ENCODE data around the gene RASA3.
"Not testable (repeated sequence)": the region's sequence is repeated elsewhere in the genome, so short reads cannot be mapped to it uniquely, and the experiment has no call there.

Gene RASA3

DNA sequence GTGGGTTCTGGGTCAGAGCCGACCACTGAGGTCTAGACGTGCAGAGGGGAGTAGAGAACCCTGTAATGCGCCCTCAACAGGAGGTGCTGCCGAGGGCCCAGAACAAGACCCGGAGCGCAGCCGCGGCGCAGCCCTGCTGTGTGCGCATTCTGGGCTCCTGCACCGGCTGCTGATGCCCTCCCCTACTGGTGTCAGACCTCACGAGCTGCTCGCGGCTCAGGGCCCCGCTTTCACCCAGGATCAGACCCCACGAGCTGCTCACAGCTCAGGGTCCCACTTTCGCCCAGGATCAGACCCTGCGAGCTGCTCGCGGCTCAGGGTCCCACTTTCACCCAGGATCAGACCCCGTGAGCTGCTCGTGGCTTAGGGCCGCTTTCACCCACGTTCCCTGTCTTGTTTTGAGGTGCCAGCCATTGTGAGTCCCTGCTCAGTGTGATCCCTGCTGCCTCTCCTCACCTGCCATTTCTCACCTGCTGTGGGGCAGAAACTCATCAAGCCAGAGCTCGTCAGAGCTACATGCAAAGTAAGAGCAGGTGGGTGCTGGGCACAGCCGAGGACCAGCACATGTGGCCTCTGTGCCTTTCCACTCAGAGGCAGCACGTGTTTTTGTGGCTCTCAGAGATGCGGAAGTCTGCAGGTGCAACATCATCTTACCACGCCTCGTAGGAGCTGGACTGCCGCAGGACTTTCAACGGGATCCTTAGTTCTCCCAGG, 111.5 kb downstream of the RASA3 start:
- no peak overlapping the region for H3K4me3 ChIP-seq (ENCODE audit: low read depth, low read length)
- TF ChIP-seq, protein P1, sequence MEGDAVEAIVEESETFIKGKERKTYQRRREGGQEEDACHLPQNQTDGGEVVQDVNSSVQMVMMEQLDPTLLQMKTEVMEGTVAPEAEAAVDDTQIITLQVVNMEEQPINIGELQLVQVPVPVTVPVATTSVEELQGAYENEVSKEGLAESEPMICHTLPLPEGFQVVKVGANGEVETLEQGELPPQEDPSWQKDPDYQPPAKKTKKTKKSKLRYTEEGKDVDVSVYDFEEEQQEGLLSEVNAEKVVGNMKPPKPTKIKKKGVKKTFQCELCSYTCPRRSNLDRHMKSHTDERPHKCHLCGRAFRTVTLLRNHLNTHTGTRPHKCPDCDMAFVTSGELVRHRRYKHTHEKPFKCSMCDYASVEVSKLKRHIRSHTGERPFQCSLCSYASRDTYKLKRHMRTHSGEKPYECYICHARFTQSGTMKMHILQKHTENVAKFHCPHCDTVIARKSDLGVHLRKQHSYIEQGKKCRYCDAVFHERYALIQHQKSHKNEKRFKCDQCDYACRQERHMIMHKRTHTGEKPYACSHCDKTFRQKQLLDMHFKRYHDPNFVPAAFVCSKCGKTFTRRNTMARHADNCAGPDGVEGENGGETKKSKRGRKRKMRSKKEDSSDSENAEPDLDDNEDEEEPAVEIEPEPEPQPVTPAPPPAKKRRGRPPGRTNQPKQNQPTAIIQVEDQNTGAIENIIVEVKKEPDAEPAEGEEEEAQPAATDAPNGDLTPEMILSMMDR (IDR thresholded peaks at IDR 0.05; ENCODE audit: low read depth, low read length), result no peak

DNA sequence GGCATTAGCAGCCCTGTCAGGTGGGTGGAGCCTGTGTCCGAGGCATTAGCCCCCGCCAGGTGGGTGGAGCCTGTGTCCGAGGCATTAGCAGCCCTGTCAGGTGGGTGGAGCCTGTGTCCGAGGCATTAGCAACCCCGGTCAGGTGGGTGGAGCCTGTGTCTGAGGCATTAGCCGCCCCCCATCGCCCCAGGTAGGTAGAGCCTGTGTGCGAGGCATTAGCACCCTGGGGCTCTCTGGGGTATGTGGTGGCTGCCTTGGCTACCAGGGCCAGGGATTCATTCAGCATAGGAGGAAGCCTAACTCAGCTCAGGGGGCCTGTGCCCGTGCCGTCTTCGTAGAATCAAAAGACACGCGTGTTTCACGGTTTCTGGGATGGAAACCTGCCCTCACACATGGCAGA, 112.3 kb downstream of the RASA3 start:
- H3K4me3 ChIP-seq (ENCODE audit: low read depth, low read length), result not testable (repeated sequence)

DNA sequence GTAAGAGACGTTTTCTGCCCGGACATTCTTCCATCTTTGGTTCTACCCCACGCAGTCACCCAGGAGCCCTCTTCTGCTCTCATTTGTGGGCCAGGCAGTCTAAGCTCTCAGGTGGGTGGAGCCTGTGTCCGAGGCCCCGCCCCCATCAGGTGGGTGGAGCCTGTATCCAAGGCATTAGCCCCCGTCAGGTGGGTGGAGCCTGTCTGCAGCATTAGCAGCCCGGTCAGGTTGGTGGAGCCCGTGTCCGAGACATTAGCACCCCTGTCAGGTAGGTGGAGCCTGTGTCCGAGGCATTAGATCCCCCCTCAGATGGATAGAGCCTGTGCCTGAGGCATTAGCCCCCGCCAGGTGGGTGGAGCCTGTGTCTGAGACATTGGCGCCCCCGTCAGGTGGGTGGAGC, 113.1 kb downstream of the RASA3 start:
- H3K4me3 ChIP-seq (ENCODE audit: low read depth, low read length), result no peak overlapping the region
- TF ChIP-seq, protein P1 (IDR thresholded peaks at IDR 0.05; ENCODE audit: low read depth, low read length), result no peak

DNA sequence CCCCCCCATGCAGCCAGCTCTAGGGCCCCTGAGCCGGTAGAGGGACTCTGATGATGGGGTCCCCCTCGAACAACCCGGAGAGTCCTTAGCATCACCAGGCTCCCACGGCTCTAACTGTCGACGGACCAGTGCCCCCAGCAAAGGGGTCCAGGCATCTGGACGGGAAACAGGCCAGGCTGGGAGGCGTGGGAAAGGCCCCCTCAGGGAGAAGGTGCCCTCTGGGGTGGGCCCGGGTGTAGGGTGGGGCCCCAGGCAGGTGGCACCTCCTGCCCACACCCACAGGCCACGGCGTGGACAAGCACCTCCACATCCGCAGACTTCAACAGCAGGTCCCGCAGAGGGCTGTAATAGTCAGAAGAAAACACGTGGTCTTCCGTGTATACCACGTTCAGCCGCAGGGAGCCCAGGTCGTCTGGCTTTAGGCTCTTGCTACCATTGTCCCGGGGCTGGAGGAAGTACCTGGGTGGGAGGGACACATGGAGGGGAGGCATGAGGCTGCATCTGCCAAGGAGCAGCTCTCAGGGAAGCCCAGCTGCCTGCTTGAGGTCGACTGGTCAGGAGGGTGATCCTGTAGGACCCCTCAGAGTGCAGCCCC, 113.9 kb downstream of the RASA3 start:
- TF ChIP-seq, protein P1 (IDR thresholded peaks at IDR 0.05; ENCODE audit: low read depth, low read length), result no peak
- no peak overlapping the region for H3K4me3 ChIP-seq (ENCODE audit: low read depth, low read length)

DNA sequence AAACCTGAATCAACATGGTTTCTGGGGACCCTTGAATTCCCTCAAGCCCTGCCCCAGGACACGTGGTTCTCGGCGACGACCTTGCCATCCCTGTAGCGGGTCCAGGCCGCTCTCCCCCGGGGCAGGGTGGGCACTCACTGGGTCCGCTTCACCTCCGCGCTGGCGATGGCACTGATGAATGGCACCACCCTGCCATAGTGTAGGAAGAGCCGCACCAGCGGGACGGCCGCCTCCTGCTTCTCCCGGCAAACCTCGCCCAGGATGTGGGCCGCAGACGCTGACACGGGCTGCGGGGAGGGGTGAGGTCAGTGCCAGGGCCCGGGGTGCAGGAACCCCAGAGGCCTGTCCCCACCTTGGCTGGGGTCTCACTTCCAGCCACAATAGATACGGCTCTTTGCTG, 114.5 kb downstream of the RASA3 start:
- no peak overlapping the region for H3K4me3 ChIP-seq (ENCODE audit: low read depth, low read length)
- TF ChIP-seq, protein P1 (IDR thresholded peaks at IDR 0.05; ENCODE audit: low read depth, low read length), result no peak

DNA sequence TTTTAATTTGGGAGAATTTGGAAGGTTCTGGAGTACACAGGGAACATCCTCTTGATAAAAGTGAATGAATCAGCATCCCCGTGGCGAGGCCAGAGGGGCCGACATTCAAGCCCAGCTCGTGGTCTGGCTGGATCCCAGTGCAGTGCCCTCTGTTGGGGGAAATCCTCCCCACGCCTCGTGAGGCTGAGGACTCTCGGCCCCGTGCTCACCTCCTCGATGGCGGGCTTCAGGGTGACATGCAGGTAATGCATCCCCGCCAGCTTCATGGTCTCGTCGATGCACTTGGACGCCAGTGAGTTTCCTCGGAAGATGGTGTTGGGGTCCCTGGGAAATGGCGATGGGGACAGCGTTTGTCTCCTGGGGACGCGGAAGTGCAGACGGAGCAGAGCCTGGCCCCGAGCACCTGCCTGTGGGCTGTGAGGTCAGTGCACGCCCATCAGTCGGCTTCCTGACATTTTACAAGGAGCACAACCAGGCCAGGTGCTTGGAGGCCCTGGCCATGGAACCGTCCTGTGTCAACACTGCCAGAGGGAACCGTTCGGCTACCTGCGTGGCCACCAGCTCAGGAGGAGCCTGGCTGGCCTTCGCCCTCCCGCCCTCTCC, 115.3 kb downstream of the RASA3 start:
- TF ChIP-seq, protein P1 (IDR thresholded peaks at IDR 0.05; ENCODE audit: low read depth, low read length), result no peak
- no peak overlapping the region for H3K4me3 ChIP-seq (ENCODE audit: low read depth, low read length)

DNA sequence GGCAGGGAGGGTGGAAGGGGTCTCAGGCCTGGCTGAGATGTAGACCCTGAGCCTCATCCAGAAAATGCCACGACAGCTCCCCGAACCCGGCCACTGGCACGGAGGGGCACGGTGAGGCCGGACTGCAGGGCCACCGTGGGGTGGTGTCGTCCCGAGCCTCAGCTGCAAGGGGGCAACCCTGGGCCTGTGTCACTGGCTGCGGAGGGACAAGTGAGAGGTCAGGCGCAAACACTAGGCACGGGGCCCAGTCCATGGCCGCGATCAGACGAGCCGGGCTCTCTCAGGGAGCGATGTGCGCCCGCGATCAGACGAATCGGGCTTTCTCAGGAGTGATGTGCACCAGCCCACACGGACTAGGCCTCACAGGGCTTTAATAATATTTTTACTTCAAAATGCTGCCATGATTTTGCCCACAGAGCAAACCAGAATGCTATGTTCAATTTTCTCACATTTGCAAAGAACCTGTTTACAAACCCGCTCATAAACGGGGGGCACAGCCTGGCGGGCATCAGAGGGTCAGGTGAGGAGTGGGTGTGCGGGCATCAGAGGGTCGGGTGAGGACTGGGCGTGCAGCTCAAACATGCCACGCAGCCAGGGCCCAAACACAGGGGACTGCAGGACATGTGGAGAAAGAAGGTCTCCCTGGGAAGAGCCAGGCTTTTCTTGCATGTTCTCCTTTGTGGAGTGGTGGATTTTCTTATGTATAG, 115.9 kb downstream of the RASA3 start:
- TF ChIP-seq, protein P1 (IDR thresholded peaks at IDR 0.05; ENCODE audit: low read depth, low read length), result no peak
- no peak overlapping the region for H3K4me3 ChIP-seq (ENCODE audit: low read depth, low read length)
